CD4-positive, CD25-positive, alpha-beta regulatory T cell (primary cell): ENCODE results near the gene AGAP1. TPM values are rescaled to one million over a fixed set of nuclear protein-coding genes. Genes with fewer than 3 reads are reported as not detected.

ENCODE experiments used
- ATAC-seq, 2 donors: fragments of 150-1000 bp; cut with Tn5 transposase; one replicate each; pipeline ENCODE4 v1.10.0; 2021; ENCODE audit warnings: low read depth in 2 of 2, moderate number of reproducible peaks in 2 of 2, moderate library complexity in 1 of 2
- DNase-seq, 3 donors: peaks; one replicate each; pipeline versions ENCODE4 v3.0.0 to v3.0.0-alpha.2; 2012 to 2022; ENCODE audit warnings: mixed read lengths in 1 of 3
- H3K27ac ChIP-seq: one replicate; pipeline ENCODE4 v1.7.0; 2013; ENCODE audit warnings: mild to moderate bottlenecking, low read length; ENCODE audit not compliant: insufficient read depth, poor library complexity, severe bottlenecking
- H3K27me3 ChIP-seq: one replicate; pipeline ENCODE4 v1.7.0; 2013; ENCODE audit warnings: low read length; ENCODE audit not compliant: control insufficient read depth, insufficient read depth
- H3K36me3 ChIP-seq: one replicate; pipeline ENCODE4 v1.7.0; 2013; ENCODE audit warnings: mild to moderate bottlenecking, low read length, moderate library complexity; ENCODE audit not compliant: control insufficient read depth, insufficient read depth
- H3K4me1 ChIP-seq: 2 replicates; pipeline ENCODE4 v1.7.0; 2013; ENCODE audit warnings: mild to moderate bottlenecking, low read length; ENCODE audit not compliant: insufficient read depth, control insufficient read depth, poor library complexity, severe bottlenecking
- H3K4me3 ChIP-seq: one replicate; pipeline ENCODE4 v1.7.0; 2013; ENCODE audit warnings: low read depth, mild to moderate bottlenecking, low read length, moderate library complexity
- H3K9me3 ChIP-seq, 2 experiments: 1 replicate in 1 of 2; 2 replicates in 1 of 2; pipeline ENCODE4 v1.7.0; 2013; ENCODE audit warnings: low read length in 2 of 2, mild to moderate bottlenecking in 1 of 2, moderate library complexity in 1 of 2; ENCODE audit not compliant: control insufficient read depth in 2 of 2
- H3K27ac Mint-ChIP-seq, 3 donors: one replicate each; pipeline ENCODE4 v1.8.0; 2020 to 2022; ENCODE audit warnings: mild to moderate bottlenecking in 3 of 3, mixed read lengths in 3 of 3, moderate library complexity in 2 of 3
- H3K27me3 Mint-ChIP-seq: one replicate; pipeline ENCODE4 v1.8.0; 2022; ENCODE audit warnings: mild to moderate bottlenecking, mixed read lengths
- H3K36me3 Mint-ChIP-seq: one replicate; pipeline ENCODE4 v1.8.0; 2020; ENCODE audit warnings: mixed read lengths
- H3K4me1 Mint-ChIP-seq, 4 donors: one replicate each; pipeline ENCODE4 v1.8.0; 2020 to 2022; ENCODE audit warnings: mixed read lengths in 4 of 4, mild to moderate bottlenecking in 1 of 4
- H3K4me3 Mint-ChIP-seq, 4 donors: one replicate each; pipeline ENCODE4 v1.8.0; 2020 to 2022; ENCODE audit warnings: mild to moderate bottlenecking in 4 of 4, mixed read lengths in 4 of 4, moderate library complexity in 3 of 4
- H3K9me3 Mint-ChIP-seq, 7 donors: one replicate each; pipeline ENCODE4 v1.8.0; 2020 to 2022; ENCODE audit warnings: mixed read lengths in 7 of 7, mild to moderate bottlenecking in 3 of 7, moderate library complexity in 2 of 7
- polyA plus RNA-seq, 4 donors: library from polyadenylated mRNA; unstranded; fragments of 300-500 nt; fragmentation: Illumina TruSeq; gene quantifications; one replicate each; pipeline ENCODE4 v1.2.3, GENCODE V29; 2021
- total RNA-seq: library from RNA; stranded (reverse); gene quantifications from one replicate; pipeline ENCODE4 v1.2.3, GENCODE V29; 2022

AGAP1 gene
- total and polyA plus RNA-seq, 5 donors from 2014 or later, result 0.99 TPM; not detected in 4

- no peak for ATAC-seq
- no peaks in the 10 kb centered on the region for H3K4me1 Mint-ChIP-seq
Observed at GRCh38 chr2:235850289-235850688, 356.4 kb downstream of the AGAP1 start.

GRCh38 chr2:235850771-235851551 lies 357.1 kb downstream of the AGAP1 start:
- no peaks in the 10 kb centered on the region for H3K4me1 Mint-ChIP-seq

More at GRCh38 chr2:235850289-235850688, 356.4 kb downstream of the AGAP1 start:
- Histone ChIP-seq H3K36me3 (no peaks in the 10 kb centered on the region), H3K27ac (no peak overlapping the region), H3K4me3 (no peak overlapping the region), H3K27me3 (no peaks in the 10 kb centered on the region), H3K9me3 (no peaks in the 10 kb centered on the region), H3K4me1 (no peaks in the 10 kb centered on the region)
- peaks cover 0 to 2% (median 0%) of the 10 kb centered on the region in 7 donors for H3K9me3 Mint-ChIP-seq
- no peak overlapping the region for H3K27ac Mint-ChIP-seq
- no peak overlapping the region for H3K4me3 Mint-ChIP-seq
- no peak for DNase-seq
- no peaks in the 10 kb centered on the region for H3K36me3 Mint-ChIP-seq
- no peaks in the 10 kb centered on the region for H3K27me3 Mint-ChIP-seq

GRCh38 chr2:235851828-235852525 lies 358.1 kb downstream of the AGAP1 start:
- Histone ChIP-seq H3K36me3 (no peaks in the 10 kb centered on the region), H3K4me3 (no peak overlapping the region), H3K4me1 (no peaks in the 10 kb centered on the region), H3K27ac (no peak overlapping the region), H3K9me3 (no peaks in the 10 kb centered on the region), H3K27me3 (no peaks in the 10 kb centered on the region)
- Mint-ChIP-seq H3K36me3 (no peaks in the 10 kb centered on the region), H3K9me3 (peaks cover 0 to 2% (median 0%) of the 10 kb centered on the region in 7 donors), H3K4me3 (no peak overlapping the region), H3K27me3 (no peaks in the 10 kb centered on the region), H3K4me1 (no peaks in the 10 kb centered on the region), H3K27ac (no peak overlapping the region)
- ATAC-seq (no peak), DNase-seq (no peak)

More at GRCh38 chr2:235850771-235851551, 357.1 kb downstream of the AGAP1 start:
- Histone ChIP-seq H3K9me3 (no peaks in the 10 kb centered on the region), H3K27ac (no peak overlapping the region), H3K4me3 (no peak overlapping the region), H3K27me3 (no peaks in the 10 kb centered on the region), H3K4me1 (no peaks in the 10 kb centered on the region), H3K36me3 (no peaks in the 10 kb centered on the region)
- Mint-ChIP-seq H3K27ac (peak overlapping the region in 1 of 3 donors; percentile 9), H3K36me3 (no peaks in the 10 kb centered on the region), H3K4me3 (no peak overlapping the region), H3K27me3 (no peaks in the 10 kb centered on the region), H3K9me3 (peaks cover 0 to 2% (median 0%) of the 10 kb centered on the region in 7 donors)
- ATAC-seq (no peak), DNase-seq (no peak)

GRCh38 chr2:235852526-235852920 lies 358.7 kb downstream of the AGAP1 start:
- Mint-ChIP-seq H3K36me3 (no peaks in the 10 kb centered on the region), H3K27me3 (no peaks in the 10 kb centered on the region), H3K9me3 (peaks cover 0 to 2% (median 0%) of the 10 kb centered on the region in 7 donors), H3K4me3 (no peak overlapping the region), H3K27ac (no peak overlapping the region), H3K4me1 (no peaks in the 10 kb centered on the region)
- no peaks in the 10 kb centered on the region for H3K27me3 ChIP-seq
- no peak overlapping the region for H3K4me3 ChIP-seq
- no peaks in the 10 kb centered on the region for H3K4me1 ChIP-seq
- no peaks in the 10 kb centered on the region for H3K36me3 ChIP-seq
- ATAC-seq, result no peak
- H3K9me3 ChIP-seq, result no peaks in the 10 kb centered on the region
- H3K27ac ChIP-seq, result no peak overlapping the region
- no peak for DNase-seq

- ATAC-seq (no peak), DNase-seq (no peak)
- no peaks in the 10 kb centered on the region for H3K27me3 ChIP-seq
- H3K9me3 Mint-ChIP-seq, result peaks cover 0 to 2% (median 0%) of the 10 kb centered on the region in 7 donors
- H3K27ac Mint-ChIP-seq, result no peak overlapping the region
- no peak overlapping the region for H3K4me3 ChIP-seq
- H3K9me3 ChIP-seq, result no peaks in the 10 kb centered on the region
- no peaks in the 10 kb centered on the region for H3K4me1 ChIP-seq
- H3K36me3 ChIP-seq, result no peaks in the 10 kb centered on the region
- H3K27me3 Mint-ChIP-seq, result no peaks in the 10 kb centered on the region
- no peaks in the 10 kb centered on the region for H3K36me3 Mint-ChIP-seq
- no peak overlapping the region for H3K27ac ChIP-seq
- no peaks in the 10 kb centered on the region for H3K4me1 Mint-ChIP-seq
- no peak overlapping the region for H3K4me3 Mint-ChIP-seq
Observed at GRCh38 chr2:235854276-235854675, 360.4 kb downstream of the AGAP1 start.

GRCh38 chr2:235855011-235855410 lies 361.2 kb downstream of the AGAP1 start:
- Histone ChIP-seq H3K27me3 (no peaks in the 10 kb centered on the region), H3K9me3 (no peaks in the 10 kb centered on the region), H3K4me3 (no peak overlapping the region), H3K27ac (no peak overlapping the region), H3K4me1 (no peaks in the 10 kb centered on the region), H3K36me3 (no peaks in the 10 kb centered on the region)
- DNase-seq (no peak), ATAC-seq (no peak)
- no peaks in the 10 kb centered on the region for H3K36me3 Mint-ChIP-seq
- H3K4me3 Mint-ChIP-seq, result no peak overlapping the region
- H3K4me1 Mint-ChIP-seq, result no peaks in the 10 kb centered on the region
- H3K27me3 Mint-ChIP-seq, result no peaks in the 10 kb centered on the region
- no peaks in the 10 kb centered on the region for H3K9me3 Mint-ChIP-seq
- H3K27ac Mint-ChIP-seq, result no peak overlapping the region

GRCh38 chr2:235856151-235856854 lies 362.5 kb downstream of the AGAP1 start:
- Histone ChIP-seq H3K27ac (no peak overlapping the region), H3K9me3 (no peaks in the 10 kb centered on the region), H3K4me3 (no peak overlapping the region), H3K27me3 (no peaks in the 10 kb centered on the region), H3K36me3 (no peaks in the 10 kb centered on the region), H3K4me1 (no peaks in the 10 kb centered on the region)
- no peak for ATAC-seq
- H3K9me3 Mint-ChIP-seq, result no peaks in the 10 kb centered on the region
- H3K27me3 Mint-ChIP-seq, result no peaks in the 10 kb centered on the region
- no peak for DNase-seq
- no peak overlapping the region for H3K27ac Mint-ChIP-seq
- no peaks in the 10 kb centered on the region for H3K36me3 Mint-ChIP-seq
- H3K4me3 Mint-ChIP-seq, result peak overlapping the region in 1 of 4 donors; percentile 21
- H3K4me1 Mint-ChIP-seq, result no peaks in the 10 kb centered on the region
